Suprapubic skin (tissue), 4 donors: ENCODE measurements around the gene AHI1.

ENCODE experiments used
- EP300 ChIP-seq: sonication (generic); formaldehyde crosslinking; IDR thresholded peaks from one replicate; pipeline ENCODE4 v1.6.1; 2017; ENCODE audit warnings: antibody characterized with exemption
- POLR2A ChIP-seq, 2 donors: fragments of 450-650 bp; IDR thresholded peaks; one replicate each; pipeline ENCODE4 v1.6.1; 2017; ENCODE audit warnings: antibody characterized with exemption in 2 of 2, mild to moderate bottlenecking in 2 of 2, moderate library complexity in 2 of 2
- POLR2AphosphoS5 ChIP-seq, 3 donors: sonication (generic); formaldehyde crosslinking; IDR thresholded peaks; one replicate each; pipeline ENCODE4 v1.6.1; 2017; ENCODE audit warnings: antibody characterized with exemption in 3 of 3
- TF ChIP-seq, protein P1 (sequence below), 2 donors: fragments of 200-600 bp in 1 of 2; fragments of 450-650 bp in 1 of 2; sonication (generic) in 1 of 2; IDR thresholded peaks; one replicate each; pipeline ENCODE4 v1.5.1; 2016 to 2019; ENCODE audit warnings: antibody characterized with exemption in 2 of 2, mild to moderate bottlenecking in 1 of 2, moderate library complexity in 1 of 2

DNA sequence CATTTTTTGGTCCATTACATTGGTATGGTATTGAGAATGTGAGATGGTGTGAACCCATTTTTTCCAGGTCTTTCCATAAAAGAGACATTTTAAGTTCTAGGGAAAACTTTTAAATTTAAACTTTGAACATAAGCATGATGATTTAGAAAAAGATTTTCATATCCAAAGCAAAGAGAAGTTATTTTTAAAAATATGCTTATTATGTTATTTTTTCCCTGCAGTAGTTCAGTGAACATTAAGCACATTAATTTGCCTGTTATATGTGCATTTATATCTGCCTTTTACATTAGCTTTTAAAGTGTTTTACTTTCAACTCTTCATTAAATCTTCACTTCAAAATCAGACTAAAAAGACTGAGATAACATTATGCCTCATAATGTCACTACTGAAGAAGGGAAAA is 116.7 kb downstream of the AHI1 start:
- TF ChIP-seq POLR2A (IDR thresholded peaks at IDR 0.05): no peak
- TF ChIP-seq, protein P1, sequence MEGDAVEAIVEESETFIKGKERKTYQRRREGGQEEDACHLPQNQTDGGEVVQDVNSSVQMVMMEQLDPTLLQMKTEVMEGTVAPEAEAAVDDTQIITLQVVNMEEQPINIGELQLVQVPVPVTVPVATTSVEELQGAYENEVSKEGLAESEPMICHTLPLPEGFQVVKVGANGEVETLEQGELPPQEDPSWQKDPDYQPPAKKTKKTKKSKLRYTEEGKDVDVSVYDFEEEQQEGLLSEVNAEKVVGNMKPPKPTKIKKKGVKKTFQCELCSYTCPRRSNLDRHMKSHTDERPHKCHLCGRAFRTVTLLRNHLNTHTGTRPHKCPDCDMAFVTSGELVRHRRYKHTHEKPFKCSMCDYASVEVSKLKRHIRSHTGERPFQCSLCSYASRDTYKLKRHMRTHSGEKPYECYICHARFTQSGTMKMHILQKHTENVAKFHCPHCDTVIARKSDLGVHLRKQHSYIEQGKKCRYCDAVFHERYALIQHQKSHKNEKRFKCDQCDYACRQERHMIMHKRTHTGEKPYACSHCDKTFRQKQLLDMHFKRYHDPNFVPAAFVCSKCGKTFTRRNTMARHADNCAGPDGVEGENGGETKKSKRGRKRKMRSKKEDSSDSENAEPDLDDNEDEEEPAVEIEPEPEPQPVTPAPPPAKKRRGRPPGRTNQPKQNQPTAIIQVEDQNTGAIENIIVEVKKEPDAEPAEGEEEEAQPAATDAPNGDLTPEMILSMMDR (IDR thresholded peaks at IDR 0.05): no peak
- no peak for TF ChIP-seq POLR2AphosphoS5 (IDR thresholded peaks at IDR 0.05)
- TF ChIP-seq EP300: no peak
